Tongue (tissue), 2 donors: ENCODE measurements around the gene CLPX. TPM values are rescaled to one million over a fixed set of nuclear protein-coding genes. Genes with fewer than 3 reads are reported as not detected.
"Not testable (repeated sequence)": the region's sequence is repeated elsewhere in the genome, so short reads cannot be mapped to it uniquely, and the experiment has no call there.

Source experiments
- DNase-seq: peaks from one replicate; pipeline ENCODE4 v3.0.0-alpha.2; 2015
- total RNA-seq: library from RNA; depleted of rRNA; stranded (reverse); fragments of >200 nt; gene quantifications from one replicate; pipeline ENCODE4 v1.2.3, GENCODE V29; 2014

The CLPX gene
- 75.4 TPM for total RNA-seq

DNA sequence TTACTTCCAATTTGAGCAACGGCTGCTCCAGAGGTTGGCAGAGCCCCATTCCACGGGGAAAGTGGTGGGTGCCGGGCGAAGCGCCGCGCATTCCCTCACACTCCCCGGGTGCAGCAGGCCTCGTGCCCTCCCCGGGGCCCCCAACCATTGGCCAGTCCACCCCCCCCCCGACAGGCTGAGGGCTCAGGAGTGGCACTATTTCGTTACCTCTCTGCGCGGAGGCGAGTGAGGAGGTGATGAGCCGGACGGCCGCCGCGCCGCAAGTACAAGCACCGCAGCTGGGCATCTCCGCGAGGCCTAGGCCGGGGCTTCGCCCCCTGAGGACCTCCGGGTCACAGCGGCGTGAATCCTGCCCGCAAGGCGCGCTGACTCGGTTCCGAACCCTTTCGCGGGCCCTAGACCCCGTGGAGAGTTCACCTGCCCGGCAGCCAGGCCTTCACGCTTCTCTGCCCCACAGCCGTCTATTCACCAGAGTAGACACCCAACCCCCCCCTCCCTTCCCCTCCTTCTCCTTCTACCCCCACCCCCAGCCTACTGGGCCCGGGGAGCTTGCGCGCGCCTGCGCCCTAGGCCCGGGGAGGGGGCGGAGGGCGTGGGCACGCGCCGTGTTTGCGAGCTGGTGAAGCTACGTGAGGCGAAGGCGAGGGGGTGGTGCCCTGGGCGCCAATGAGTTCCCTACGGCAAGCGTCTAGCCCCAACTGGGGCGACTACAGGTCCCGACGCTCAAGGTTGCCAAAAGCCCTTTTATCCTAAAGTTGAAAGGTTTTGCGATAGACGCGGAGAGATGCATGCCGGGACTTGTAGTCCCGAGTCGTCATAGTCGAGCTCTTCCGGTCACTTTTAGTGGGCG is at the start of gene CLPX:
Gene CLPX (minus strand): TSS at position 475 of the 850 bp plus-strand sequence. CDS start 189 bp downstream, at position 286.
- peak; percentile 96 for DNase-seq

DNA sequence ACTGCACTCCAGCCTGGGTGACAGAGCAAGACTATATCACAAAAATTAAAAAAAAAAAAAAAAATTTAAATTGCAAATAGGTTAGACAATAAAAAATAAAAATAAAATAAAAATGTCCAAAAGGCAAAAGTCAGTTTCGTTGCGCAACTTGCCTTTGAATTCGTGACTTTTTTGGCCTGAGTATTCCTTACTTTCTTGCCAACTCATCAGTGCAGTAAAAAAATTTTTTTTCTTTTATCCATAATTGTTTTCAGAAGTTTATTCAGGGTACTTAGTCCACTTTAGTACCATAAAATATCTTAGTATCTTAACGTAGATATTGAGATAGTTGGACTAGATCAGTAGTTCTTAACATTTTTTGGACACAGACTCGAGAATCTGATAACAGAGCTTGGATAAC is 48.6 kb upstream of the CLPX start:
- no peak for DNase-seq

DNA sequence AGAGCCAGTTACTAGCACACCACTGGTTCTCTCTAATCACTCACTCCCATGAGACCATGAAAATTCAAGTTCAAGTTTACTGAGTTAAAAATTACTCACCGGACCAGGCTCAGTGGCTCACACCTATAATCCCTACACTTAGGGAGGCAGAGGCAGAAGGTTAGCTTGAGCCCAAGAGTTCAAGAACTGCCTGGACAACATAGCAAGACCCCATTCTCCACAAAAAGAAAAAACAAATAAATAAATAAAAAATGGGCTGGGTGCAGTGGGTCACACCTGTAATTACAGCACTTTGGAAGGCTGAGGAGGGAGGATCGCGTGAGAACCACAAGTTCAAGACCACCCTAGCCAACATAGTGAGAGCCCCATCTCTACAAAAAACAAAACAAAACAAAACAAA is 47.4 kb upstream of the CLPX start:
- no peak for DNase-seq

DNA sequence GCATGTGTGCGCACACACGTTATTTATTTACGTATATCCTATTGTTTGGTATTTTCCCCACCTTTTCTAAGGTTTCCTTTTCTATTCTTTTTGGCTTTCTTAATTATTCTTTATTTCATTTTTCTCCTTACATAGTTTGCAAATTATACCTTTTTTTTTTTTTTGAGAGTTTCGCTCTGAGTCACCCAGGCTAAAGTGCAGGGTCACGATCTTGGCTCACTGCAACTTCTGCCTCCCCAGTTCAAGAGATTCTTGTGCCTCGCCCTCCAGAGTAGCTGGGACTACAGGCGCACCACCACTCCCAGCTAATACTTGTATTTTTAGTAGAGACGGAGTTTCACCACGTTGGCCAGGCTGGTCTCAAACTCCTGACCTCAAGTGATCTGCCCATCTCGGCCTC is 46.2 kb upstream of the CLPX start:
- no peak for DNase-seq

GRCh38 chr15:65226901-65227300 is 41.8 kb upstream of the CLPX start:
- not testable (repeated sequence) for DNase-seq

GRCh38 chr15:65226221-65226620 is 41.1 kb upstream of the CLPX start:
- DNase-seq: no peak

GRCh38 chr15:65223996-65224395 is 38.9 kb upstream of the CLPX start:
- no peak for DNase-seq

DNA sequence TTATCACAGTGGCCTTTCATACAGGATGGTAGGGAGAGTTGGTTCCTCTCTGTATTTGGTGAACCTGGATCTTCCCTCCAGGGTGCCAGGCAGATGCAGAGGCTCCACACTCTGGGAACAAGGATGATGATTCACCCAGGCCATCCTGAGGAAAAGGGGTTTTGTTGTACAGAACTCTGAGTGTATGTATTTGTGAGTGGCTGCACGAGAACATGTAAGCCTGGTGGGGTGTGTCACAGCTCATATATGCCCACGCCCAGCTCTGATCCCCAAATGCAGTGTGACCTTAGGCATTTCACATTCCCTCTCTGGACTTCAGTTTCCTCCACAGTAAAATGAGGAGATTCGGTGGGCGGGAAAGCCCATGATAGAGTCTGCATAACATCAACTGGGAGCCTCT is 37.7 kb upstream of the CLPX start:
- DNase-seq: no peak

GRCh38 chr15:65221697-65222096 is 36.6 kb upstream of the CLPX start:
- DNase-seq: no peak

- DNase-seq: no peak
Observed at GRCh38 chr15:65219137-65219536, 34.0 kb upstream of the CLPX start.

GRCh38 chr15:65217526-65218482 is 32.7 kb upstream of the CLPX start:
- no peak for DNase-seq

DNA sequence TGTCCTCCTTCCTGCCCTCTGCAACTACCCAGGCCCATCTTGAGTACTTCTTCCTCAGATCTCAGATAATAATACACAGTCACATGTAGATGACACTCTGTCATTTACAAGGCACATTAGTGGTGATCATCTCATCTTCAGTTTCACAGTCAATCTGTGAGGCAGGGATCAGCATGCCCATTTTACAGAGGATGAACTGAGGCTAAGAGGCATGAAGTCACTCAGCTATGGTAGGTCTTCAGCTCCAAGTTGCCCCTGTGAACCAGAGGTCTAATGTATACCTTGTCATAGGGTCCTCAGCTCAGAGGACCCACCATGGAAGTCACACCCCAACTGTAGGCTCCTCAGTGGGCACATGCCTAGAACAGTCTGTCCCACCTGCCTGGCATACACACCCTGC is 30.4 kb upstream of the CLPX start:
- no peak for DNase-seq

DNA sequence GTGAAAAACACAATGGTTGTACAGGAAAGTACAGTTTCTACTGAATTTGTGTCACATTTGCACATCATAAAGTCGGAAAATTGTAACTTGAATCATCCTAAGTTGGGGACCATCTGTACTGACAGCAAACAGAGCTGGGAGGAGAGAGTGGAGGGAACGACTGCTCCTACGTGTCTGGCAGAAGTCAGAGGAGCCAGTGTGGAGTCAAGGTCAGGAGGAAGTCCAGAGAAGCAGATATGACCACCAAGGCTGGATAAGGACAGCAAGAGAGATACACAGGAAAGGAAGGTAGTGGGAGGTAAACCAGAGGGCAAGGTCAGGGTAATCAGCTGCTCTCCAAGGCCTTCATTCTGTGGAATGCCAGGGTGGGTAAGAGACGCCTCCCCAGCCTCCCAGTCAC is 28.9 kb upstream of the CLPX start:
- DNase-seq: no peak

GRCh38 chr15:65213241-65213640 is 28.1 kb upstream of the CLPX start:
- DNase-seq: no peak

GRCh38 chr15:65212097-65212496 is 27.0 kb upstream of the CLPX start:
- peak; percentile 35 for DNase-seq

DNA sequence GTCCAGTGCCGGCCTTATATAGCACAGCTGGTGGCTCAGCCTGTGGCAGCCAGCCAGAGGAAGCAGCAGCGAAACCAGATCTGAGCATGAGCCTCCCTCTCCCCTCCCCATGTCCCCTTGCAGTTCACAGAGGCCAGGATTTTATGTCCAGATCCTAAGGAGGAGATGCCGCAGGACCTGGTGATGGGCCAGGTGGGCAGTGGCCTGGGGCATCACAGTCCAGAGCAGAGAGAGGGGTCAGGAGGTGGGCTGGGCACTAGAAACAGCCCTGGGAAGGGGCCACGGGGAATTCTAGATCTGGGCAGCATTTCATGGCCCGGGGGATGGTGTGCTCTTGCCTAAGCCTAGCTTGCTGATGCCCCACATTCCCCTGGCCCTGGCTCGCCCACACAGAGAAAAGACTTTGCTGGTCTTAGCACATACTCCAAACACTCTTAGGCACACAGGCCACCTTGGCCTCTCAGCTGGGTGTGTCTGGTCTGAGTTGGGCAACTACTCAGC is 26.4 kb upstream of the CLPX start:
- peak; percentile 93 for DNase-seq

DNA sequence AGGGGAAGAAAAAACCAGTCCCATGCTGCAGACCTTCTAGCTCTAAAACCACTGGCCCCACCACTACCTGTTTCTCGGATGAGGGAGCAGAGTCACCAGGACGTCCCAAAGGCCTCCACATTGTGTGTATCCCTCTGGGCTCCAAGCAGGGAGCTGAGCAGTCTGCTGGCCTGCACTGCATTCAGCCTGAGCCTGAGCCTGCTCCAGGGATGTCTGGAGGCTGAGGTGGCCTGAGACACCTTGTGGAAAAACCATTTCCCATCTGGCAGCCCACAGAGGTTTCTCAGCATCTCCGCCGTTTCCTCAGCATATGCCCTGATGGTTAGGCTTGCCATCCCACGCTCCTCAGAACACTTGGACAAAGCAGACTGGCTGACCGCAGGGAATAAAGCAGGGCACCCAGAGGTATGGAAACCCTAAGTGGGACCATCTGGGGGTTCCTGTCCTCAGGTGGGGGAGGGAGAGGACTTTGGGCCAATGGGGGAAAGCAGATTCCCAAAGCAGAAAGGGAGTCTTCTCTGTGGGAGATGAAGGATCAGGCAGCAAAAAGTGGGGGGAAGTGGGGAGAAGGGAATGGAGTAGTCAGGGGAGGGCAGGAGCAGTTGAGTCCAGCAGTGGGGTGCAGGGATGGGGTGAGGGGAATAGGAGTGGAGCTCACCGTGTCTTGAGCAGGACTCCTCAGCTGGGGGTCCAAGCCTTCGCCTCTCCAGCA is 25.8 kb upstream of the CLPX start, which contains the start of gene CILP:
Gene CILP (minus strand): TSS at position 704 of the 712 bp plus-strand sequence. CDS start 1,718 bp downstream, outside the sequence.
- DNase-seq: no peak

DNA sequence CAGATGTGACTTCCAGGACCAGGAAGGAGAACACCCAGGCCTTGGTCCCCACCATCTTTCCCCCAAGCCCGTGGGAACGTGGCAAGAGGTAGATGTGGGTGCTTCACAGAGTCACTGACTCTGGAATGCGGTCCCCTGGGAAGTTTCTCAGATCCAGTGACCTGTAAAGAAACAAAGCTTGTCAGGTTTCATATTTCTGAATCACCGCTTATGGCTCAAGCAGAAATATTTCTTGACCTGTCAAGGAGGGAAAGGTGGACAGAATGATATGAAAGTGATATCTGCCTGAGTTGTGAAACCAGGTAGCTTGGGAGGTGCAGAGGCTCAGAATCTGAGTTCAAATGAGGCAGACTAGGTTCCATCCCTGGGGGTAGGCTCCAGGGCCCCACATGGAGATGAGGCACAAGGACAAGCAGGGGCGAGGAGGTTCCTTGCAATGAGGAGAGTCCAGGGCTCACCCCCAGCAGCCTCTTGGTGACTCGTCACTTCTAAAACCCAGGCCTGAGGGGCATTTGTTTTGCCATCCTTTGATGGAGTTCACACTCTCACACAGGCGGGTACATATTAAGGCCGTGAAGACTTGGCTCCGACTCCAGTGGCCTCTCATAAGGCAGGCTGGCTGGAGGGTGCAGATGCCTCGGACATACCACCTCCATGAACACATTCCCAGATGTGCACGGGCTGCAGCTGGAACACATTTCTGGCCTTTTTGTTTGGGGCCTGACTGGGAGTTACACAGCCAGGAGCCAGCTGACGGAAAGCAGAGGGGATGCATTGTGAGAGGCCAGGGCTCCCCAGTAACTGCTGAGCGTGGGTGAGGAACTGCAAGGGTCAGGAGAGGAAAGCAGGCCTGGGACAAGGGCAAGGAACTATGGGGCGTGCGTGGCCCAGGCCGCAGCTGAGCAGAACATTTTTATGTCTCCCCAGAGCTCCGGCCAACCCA is 24.8 kb upstream of the CLPX start:
- DNase-seq: peak; percentile 72

- DNase-seq: no peak
Observed at GRCh38 chr15:65208647-65209046, 23.5 kb upstream of the CLPX start.

DNA sequence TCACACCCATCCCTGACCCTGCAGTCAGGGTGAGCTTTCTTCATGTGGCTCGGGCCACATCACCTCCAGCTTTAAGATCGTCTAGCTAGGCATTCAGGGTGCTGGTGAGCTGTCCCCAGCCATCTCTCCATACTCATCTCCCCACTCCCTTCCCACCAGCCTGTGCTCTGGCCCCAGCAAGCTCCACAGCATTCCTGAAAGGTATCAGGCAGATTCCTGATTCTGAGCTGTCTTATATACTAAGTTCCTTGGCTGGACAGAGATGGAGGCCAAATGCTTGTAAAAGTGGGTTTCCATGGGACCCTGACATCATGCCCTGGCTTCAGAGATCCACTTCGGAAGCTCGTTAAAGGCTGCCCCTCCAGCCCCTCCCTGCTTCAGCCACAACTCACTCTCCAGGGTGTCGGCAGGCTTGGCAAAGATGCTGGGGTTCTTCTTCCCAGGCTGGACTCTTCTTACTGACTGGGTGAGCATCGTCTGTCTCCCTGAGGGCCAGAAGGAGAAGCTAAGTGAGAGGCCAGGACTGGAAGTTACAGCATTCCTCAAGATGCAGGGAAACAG is 22.2 kb upstream of the CLPX start:
- DNase-seq: no peak

DNA sequence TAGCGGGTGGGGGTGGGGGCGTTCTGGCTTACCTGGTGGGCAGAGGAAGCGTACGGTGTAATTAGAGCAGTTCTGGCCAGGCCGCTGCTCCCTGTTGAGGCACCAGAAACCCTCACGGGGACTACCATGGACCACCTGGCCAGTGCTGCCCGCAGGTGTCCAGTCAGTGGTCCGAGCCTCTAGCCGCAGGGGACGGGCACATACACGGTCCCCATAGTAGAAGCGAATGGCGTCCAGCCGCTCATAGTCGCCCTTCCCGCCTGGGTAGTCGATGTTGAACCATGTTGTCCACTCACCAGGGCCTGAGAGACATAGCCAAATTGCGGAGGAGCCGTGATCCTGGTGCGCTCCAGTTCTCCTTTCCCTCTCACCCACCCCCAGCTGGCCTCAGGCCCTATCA is 21.6 kb upstream of the CLPX start:
- no peak for DNase-seq
